Measurements from ENCODE around the gene EGFLAM. TPM values are rescaled to one million over a fixed set of nuclear protein-coding genes. Genes with fewer than 3 reads are reported as not detected.

The EGFLAM gene
- total RNA-seq, 1 donor from 2014 or later, result 7.0 TPM

- no peak for DNase-seq (ENCODE audit: low read depth)
These were observed 190.4 kb downstream of the EGFLAM start for GRCh38 chr5:38448568-38449350.

- DNase-seq (ENCODE audit: low read depth), result no peak
These were observed 192.3 kb downstream of the EGFLAM start for GRCh38 chr5:38450627-38451026.

- DNase-seq (ENCODE audit: low read depth), result no peak
These were observed 192.8 kb downstream of the EGFLAM start for GRCh38 chr5:38451074-38451725.

- DNase-seq (ENCODE audit: low read depth), result peak; percentile 90
These were observed 193.8 kb downstream of the EGFLAM start for GRCh38 chr5:38452201-38452600.

GRCh38 chr5:38453506-38453905 lies 195.1 kb downstream of the EGFLAM start:
- DNase-seq (ENCODE audit: low read depth), result no peak

GRCh38 chr5:38453921-38454320 lies 195.6 kb downstream of the EGFLAM start:
- no peak for DNase-seq (ENCODE audit: low read depth)

GRCh38 chr5:38455796-38456330 lies 197.5 kb downstream of the EGFLAM start:
- DNase-seq (ENCODE audit: low read depth), result peak; percentile 83

GRCh38 chr5:38456657-38457399 lies 198.5 kb downstream of the EGFLAM start:
- peak; percentile 35 for DNase-seq (ENCODE audit: low read depth)

- DNase-seq (ENCODE audit: low read depth), result no peak
These were observed 199.8 kb downstream of the EGFLAM start for GRCh38 chr5:38458174-38458573.

GRCh38 chr5:38462976-38463633 lies 204.7 kb downstream of the EGFLAM start:
- DNase-seq (ENCODE audit: low read depth), result peak; percentile 66

GRCh38 chr5:38463634-38464521 lies 205.5 kb downstream of the EGFLAM start:
- peak; percentile 97 for DNase-seq (ENCODE audit: low read depth)

GRCh38 chr5:38465061-38465460 lies 206.7 kb downstream of the EGFLAM start:
- no peak for DNase-seq (ENCODE audit: low read depth)

GRCh38 chr5:38465702-38466423 lies 207.5 kb downstream of the EGFLAM start:
- no peak for DNase-seq (ENCODE audit: low read depth)

- peak; percentile 44 for DNase-seq (ENCODE audit: low read depth)
These were observed 208.2 kb downstream of the EGFLAM start for GRCh38 chr5:38466424-38467189.

GRCh38 chr5:38467353-38468040 lies 209.1 kb downstream of the EGFLAM start:
- DNase-seq (ENCODE audit: low read depth), result peak; percentile 25

GRCh38 chr5:38468202-38468673 lies 209.9 kb downstream of the EGFLAM start:
- peak; percentile 85 for DNase-seq (ENCODE audit: low read depth)

- DNase-seq (ENCODE audit: low read depth), result no peak
These were observed 210.8 kb downstream of the EGFLAM start for GRCh38 chr5:38468978-38469706.
